ENCODE measurements around the gene OSBPL6.

DNA sequence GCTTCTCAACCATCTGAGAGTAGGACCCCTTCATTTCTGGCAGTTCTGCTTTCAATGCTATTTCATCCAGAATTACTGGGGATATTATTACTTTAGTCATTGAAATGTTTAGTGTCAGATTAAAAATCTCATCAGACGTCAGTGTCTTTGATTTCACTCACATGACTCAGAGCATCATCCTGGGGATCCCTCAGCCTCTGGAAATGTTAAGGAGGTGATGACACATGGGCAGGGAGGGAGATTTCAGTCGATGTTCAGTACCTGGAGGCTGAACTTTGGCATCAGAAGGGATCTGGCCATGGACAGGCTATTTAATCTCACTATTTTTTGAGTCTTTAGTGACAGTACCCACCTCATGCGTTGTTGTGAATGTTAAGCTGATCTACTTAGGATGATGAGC, 39.1 kb downstream of the OSBPL6 start:
- TF ChIP-seq, protein P1, sequence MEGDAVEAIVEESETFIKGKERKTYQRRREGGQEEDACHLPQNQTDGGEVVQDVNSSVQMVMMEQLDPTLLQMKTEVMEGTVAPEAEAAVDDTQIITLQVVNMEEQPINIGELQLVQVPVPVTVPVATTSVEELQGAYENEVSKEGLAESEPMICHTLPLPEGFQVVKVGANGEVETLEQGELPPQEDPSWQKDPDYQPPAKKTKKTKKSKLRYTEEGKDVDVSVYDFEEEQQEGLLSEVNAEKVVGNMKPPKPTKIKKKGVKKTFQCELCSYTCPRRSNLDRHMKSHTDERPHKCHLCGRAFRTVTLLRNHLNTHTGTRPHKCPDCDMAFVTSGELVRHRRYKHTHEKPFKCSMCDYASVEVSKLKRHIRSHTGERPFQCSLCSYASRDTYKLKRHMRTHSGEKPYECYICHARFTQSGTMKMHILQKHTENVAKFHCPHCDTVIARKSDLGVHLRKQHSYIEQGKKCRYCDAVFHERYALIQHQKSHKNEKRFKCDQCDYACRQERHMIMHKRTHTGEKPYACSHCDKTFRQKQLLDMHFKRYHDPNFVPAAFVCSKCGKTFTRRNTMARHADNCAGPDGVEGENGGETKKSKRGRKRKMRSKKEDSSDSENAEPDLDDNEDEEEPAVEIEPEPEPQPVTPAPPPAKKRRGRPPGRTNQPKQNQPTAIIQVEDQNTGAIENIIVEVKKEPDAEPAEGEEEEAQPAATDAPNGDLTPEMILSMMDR (IDR thresholded peaks at IDR 0.05) = no peak
- no peak for TF ChIP-seq ZFX (IDR thresholded peaks at IDR 0.05; ENCODE audit: borderline replicate concordance)

All from 22Rv1 (cell line).